Measurements from ENCODE around the gene COCH.

- TF ChIP-seq, protein P1, sequence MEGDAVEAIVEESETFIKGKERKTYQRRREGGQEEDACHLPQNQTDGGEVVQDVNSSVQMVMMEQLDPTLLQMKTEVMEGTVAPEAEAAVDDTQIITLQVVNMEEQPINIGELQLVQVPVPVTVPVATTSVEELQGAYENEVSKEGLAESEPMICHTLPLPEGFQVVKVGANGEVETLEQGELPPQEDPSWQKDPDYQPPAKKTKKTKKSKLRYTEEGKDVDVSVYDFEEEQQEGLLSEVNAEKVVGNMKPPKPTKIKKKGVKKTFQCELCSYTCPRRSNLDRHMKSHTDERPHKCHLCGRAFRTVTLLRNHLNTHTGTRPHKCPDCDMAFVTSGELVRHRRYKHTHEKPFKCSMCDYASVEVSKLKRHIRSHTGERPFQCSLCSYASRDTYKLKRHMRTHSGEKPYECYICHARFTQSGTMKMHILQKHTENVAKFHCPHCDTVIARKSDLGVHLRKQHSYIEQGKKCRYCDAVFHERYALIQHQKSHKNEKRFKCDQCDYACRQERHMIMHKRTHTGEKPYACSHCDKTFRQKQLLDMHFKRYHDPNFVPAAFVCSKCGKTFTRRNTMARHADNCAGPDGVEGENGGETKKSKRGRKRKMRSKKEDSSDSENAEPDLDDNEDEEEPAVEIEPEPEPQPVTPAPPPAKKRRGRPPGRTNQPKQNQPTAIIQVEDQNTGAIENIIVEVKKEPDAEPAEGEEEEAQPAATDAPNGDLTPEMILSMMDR (IDR thresholded peaks at IDR 0.05): no peak
- no peak for TF ChIP-seq POLR2AphosphoS5 (IDR thresholded peaks at IDR 0.05; ENCODE audit: insufficient read depth in 1 of 2, low read depth in 1 of 2)
Measured at GRCh38 chr14:30884901-30885300, 10.5 kb downstream of the COCH start.
